Trophoblast cell (in vitro differentiated cells and primary cell): ENCODE measurements around the gene PPP2R3C.
"Not testable (repeated sequence)": the region's sequence is repeated elsewhere in the genome, so short reads cannot be mapped to it uniquely, and the experiment has no call there.

Experiments used
- DNase-seq, 2 donors: peaks; one replicate each; pipeline ENCODE4 v3.0.0-alpha.2; 2016
- H2AFZ ChIP-seq: 2 replicates; pipeline ENCODE4 v1.6.1; 2013; ENCODE audit warnings: low read length, moderate library complexity, mild to moderate bottlenecking; ENCODE audit not compliant: insufficient read depth, poor library complexity
- H2AK5ac ChIP-seq: 2 replicates; pipeline ENCODE4 v1.6.1; 2013; ENCODE audit warnings: mild to moderate bottlenecking, low read length
- H2BK120ac ChIP-seq: 2 replicates; pipeline ENCODE4 v1.6.1; 2013; ENCODE audit warnings: low read length, mild to moderate bottlenecking, moderate library complexity; ENCODE audit not compliant: insufficient read depth, poor library complexity
- H2BK12ac ChIP-seq: 2 replicates; pipeline ENCODE4 v1.6.1; 2013; ENCODE audit warnings: mild to moderate bottlenecking, low read length, moderate library complexity
- H2BK5ac ChIP-seq: 2 replicates; pipeline ENCODE4 v1.6.1; 2013; ENCODE audit warnings: low read length, low read depth, moderate library complexity, mild to moderate bottlenecking; ENCODE audit not compliant: poor library complexity
- H3K14ac ChIP-seq: 2 replicates; pipeline ENCODE4 v1.6.1; 2013; ENCODE audit warnings: mild to moderate bottlenecking, low read length
- H3K18ac ChIP-seq: 2 replicates; pipeline ENCODE4 v1.6.1; 2013; ENCODE audit warnings: mild to moderate bottlenecking, low read length
- H3K23ac ChIP-seq: 2 replicates; pipeline ENCODE4 v1.6.1; 2013; ENCODE audit warnings: low read length
- H3K27ac ChIP-seq: 2 replicates; pipeline ENCODE4 v1.5.1; 2013; ENCODE audit warnings: low read depth, mild to moderate bottlenecking, inconsistent platforms, low read length, moderate library complexity
- H3K27me3 ChIP-seq: 2 replicates; pipeline ENCODE4 v1.6.1; 2013; ENCODE audit warnings: inconsistent platforms, mild to moderate bottlenecking, low read length, moderate library complexity; ENCODE audit not compliant: insufficient read depth
- H3K36me3 ChIP-seq, 2 experiments: 1 replicate in 1 of 2; 2 replicates in 1 of 2; pipeline ENCODE4 v1.6.1; 2013; ENCODE audit warnings: low read length in 2 of 2, mild to moderate bottlenecking in 2 of 2, moderate library complexity in 1 of 2; ENCODE audit not compliant: insufficient read depth in 2 of 2, control insufficient read depth in 1 of 2
- H3K4ac ChIP-seq: 2 replicates; pipeline ENCODE4 v1.6.1; 2013; ENCODE audit warnings: low read depth, mild to moderate bottlenecking, low read length, moderate library complexity
- H3K4me1 ChIP-seq, 2 experiments: 1 replicate in 1 of 2; 2 replicates in 1 of 2; pipeline ENCODE4 v1.6.1; 2013; ENCODE audit warnings: low read length in 2 of 2, mild to moderate bottlenecking in 2 of 2, moderate library complexity in 1 of 2; ENCODE audit not compliant: insufficient read depth in 2 of 2, control insufficient read depth in 1 of 2
- H3K4me2 ChIP-seq: 2 replicates; pipeline ENCODE4 v1.6.1; 2013; ENCODE audit warnings: inconsistent platforms, mild to moderate bottlenecking, low read length, moderate library complexity
- H3K4me3 ChIP-seq: 2 replicates; pipeline ENCODE4 v1.5.1; 2013; ENCODE audit warnings: mild to moderate bottlenecking, low read depth, low read length, inconsistent platforms
- H3K79me1 ChIP-seq: one replicate; pipeline ENCODE4 v1.6.1; 2013; ENCODE audit warnings: low read length
- H3K79me2 ChIP-seq: 2 replicates; pipeline ENCODE4 v1.6.1; 2013; ENCODE audit warnings: low read length, mild to moderate bottlenecking; ENCODE audit not compliant: control insufficient read depth, insufficient read depth, poor library complexity
- H3K9ac ChIP-seq: 2 replicates; pipeline ENCODE4 v1.6.1; 2013; ENCODE audit warnings: mild to moderate bottlenecking, low read length
- H3K9me3 ChIP-seq: 2 replicates; pipeline ENCODE4 v1.6.1; 2013; ENCODE audit warnings: low read depth, mild to moderate bottlenecking, control low read depth, inconsistent platforms, low read length; ENCODE audit not compliant: insufficient read depth
- H4K12ac ChIP-seq: 2 replicates; pipeline ENCODE4 v1.6.1; 2013; ENCODE audit warnings: low read depth, mild to moderate bottlenecking, low read length, moderate library complexity
- H4K8ac ChIP-seq: 2 replicates; pipeline ENCODE4 v1.6.1; 2013; ENCODE audit warnings: low read depth, mild to moderate bottlenecking, low read length, moderate library complexity
- H4K91ac ChIP-seq: one replicate; pipeline ENCODE4 v1.6.1; 2013; ENCODE audit warnings: low read depth, mild to moderate bottlenecking, low read length, moderate library complexity
- WGBS: extraction: QIAGEN DNeasy Blood & Tissue Kit; methylation state at CpG from one replicate; pipeline ENCODE4 v1.1.7; 2013; ENCODE audit warnings: missing lambda C conversion rate; ENCODE audit not compliant: insufficient read length, insufficient coverage; ENCODE audit errors: extremely low coverage; 5-methylcytosine and 5-hydroxymethylcytosine counted together

The PPP2R3C gene

GRCh38 chr14:35061113-35061791 lies 60.5 kb downstream of the PPP2R3C start:
- peaks cover 12 to 18% of the 10 kb centered on the region in 2 experiments for H3K36me3 ChIP-seq
- not testable (repeated sequence) for H3K27me3 ChIP-seq, H3K9me3 ChIP-seq

GRCh38 chr14:35052637-35053036 lies 69.2 kb downstream of the PPP2R3C start:
- H3K4ac ChIP-seq, result no peak overlapping the region
- DNase-seq, result no peak
- H3K27ac ChIP-seq, result no peak overlapping the region
- H2BK5ac ChIP-seq, result no peak overlapping the region
- H3K36me3 ChIP-seq, result peaks cover 16 to 17% of the 10 kb centered on the region in 2 experiments
- no peak overlapping the region for H2BK12ac ChIP-seq
- no peaks in the 10 kb centered on the region for H3K27me3 ChIP-seq
- no peaks in the 10 kb centered on the region for H3K4me1 ChIP-seq
- H4K91ac ChIP-seq, result no peak overlapping the region
- no peaks in the 10 kb centered on the region for H3K79me2 ChIP-seq
- H3K79me1 ChIP-seq, result no peaks in the 10 kb centered on the region
- H4K8ac ChIP-seq, result no peak overlapping the region
- H3K23ac ChIP-seq, result no peak overlapping the region
- H4K12ac ChIP-seq, result no peak overlapping the region
- H2BK120ac ChIP-seq, result no peak overlapping the region
- no peaks in the 10 kb centered on the region for H3K9me3 ChIP-seq
- H3K9ac ChIP-seq, result no peak overlapping the region
- H3K18ac ChIP-seq, result no peak overlapping the region
- no peak overlapping the region for H2AFZ ChIP-seq
- no peak overlapping the region for H3K4me3 ChIP-seq
- no CpG with 5 or more reads among the region's 2 CpGs for WGBS
- H3K4me2 ChIP-seq, result no peak overlapping the region
- H2AK5ac ChIP-seq, result no peak overlapping the region
- no peak overlapping the region for H3K14ac ChIP-seq

More at GRCh38 chr14:35061113-35061791, 60.5 kb downstream of the PPP2R3C start:
- H3K4me1 ChIP-seq, H3K14ac ChIP-seq, H3K18ac ChIP-seq, H2BK120ac ChIP-seq, H3K27ac ChIP-seq, H3K4ac ChIP-seq, H3K4me3 ChIP-seq, H4K91ac ChIP-seq, H3K79me2 ChIP-seq, H2BK5ac ChIP-seq, H3K23ac ChIP-seq, H3K79me1 ChIP-seq, H2BK12ac ChIP-seq, H2AK5ac ChIP-seq, H3K9ac ChIP-seq, H4K12ac ChIP-seq, H2AFZ ChIP-seq, H4K8ac ChIP-seq, DNase-seq: not testable (repeated sequence)
- WGBS, result no CpG with 5 or more reads among the region's 1 CpG
- peak overlapping the region; percentile 60 for H3K4me2 ChIP-seq

DNA sequence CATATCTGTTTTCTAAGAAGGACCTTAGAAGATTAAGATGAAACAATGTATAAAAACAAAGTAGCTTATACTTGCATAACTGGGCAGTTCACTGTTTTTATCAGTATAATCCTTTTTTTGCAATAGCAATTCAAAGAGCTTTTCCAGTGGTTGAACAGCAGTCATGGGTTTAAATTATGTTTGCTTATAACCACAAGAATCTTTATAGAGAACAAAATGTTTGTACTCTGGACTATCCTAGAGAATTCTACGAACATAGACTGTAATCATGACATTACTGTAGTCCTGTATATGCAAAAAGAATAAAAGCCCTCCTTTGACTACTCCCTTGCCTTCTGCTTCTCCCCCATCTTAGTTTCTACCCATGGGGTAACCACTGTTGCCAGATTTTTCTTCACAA lies 70.0 kb downstream of the PPP2R3C start:
- Histone ChIP-seq H3K9me3 (no peaks in the 10 kb centered on the region), H2BK120ac (no peak overlapping the region), H3K27ac (no peak overlapping the region), H3K79me2 (peaks cover 1% of the 10 kb centered on the region), H2BK12ac (no peak overlapping the region), H2AFZ (no peak overlapping the region), H3K14ac (no peak overlapping the region), H3K4me2 (no peak overlapping the region), H4K12ac (no peak overlapping the region), H3K4ac (no peak overlapping the region), H3K79me1 (peaks cover under 1% of the 10 kb centered on the region), H2AK5ac (no peak overlapping the region), H3K18ac (no peak overlapping the region), H3K27me3 (no peaks in the 10 kb centered on the region), H3K9ac (no peak overlapping the region), H3K4me1 (peaks cover 0 to 1% of the 10 kb centered on the region in 2 experiments), H4K8ac (no peak overlapping the region), H3K36me3 (peaks cover 12% of the 10 kb centered on the region in 2 experiments), H3K23ac (no peak overlapping the region), H4K91ac (no peak overlapping the region), H3K4me3 (no peak overlapping the region), H2BK5ac (no peak overlapping the region)
- WGBS, result no CpG with 5 or more reads among the region's 1 CpG
- DNase-seq, result no peak

DNA sequence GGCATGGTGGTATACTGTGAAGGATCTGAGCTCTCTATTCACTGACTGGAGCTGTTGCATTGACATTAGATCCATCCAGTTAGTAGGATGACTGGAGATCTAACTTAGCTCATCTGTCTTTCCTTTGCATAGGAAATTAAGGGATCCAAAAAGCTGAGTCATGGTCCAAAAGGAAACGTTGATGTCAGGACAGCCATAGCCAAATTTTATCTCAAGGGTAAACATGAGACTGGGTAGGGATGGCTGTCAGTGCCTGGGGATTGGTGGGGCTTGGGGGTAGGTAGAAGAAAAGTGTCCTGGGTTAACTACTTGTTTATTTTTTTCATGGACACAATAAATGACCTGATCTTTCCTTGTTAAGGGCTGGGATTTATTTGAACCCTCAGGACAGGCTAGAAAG lies 71.1 kb downstream of the PPP2R3C start:
- Histone ChIP-seq H2BK120ac (no peak overlapping the region), H3K4me1 (peaks cover 0 to 1% of the 10 kb centered on the region in 2 experiments), H2AFZ (no peak overlapping the region), H4K8ac (no peak overlapping the region), H3K9ac (no peak overlapping the region), H2BK12ac (no peak overlapping the region), H4K91ac (no peak overlapping the region), H3K4me2 (no peak overlapping the region), H3K36me3 (peaks cover 10 to 12% of the 10 kb centered on the region in 2 experiments), H4K12ac (no peak overlapping the region), H3K23ac (no peak overlapping the region), H3K4me3 (no peak overlapping the region), H2BK5ac (no peak overlapping the region), H3K14ac (no peak overlapping the region), H3K4ac (no peak overlapping the region), H3K79me2 (peaks cover 7% of the 10 kb centered on the region), H3K9me3 (no peaks in the 10 kb centered on the region), H3K27me3 (no peaks in the 10 kb centered on the region), H3K79me1 (peaks cover 10% of the 10 kb centered on the region), H3K27ac (no peak overlapping the region), H3K18ac (no peak overlapping the region), H2AK5ac (no peak overlapping the region)
- WGBS, result no CpG with 5 or more reads among the region's 1 CpG
- DNase-seq, result no peak
